Gastrocnemius medialis (tissue), 4 donors: ENCODE data around the gene CLCA1.

Experiments
- POLR2A ChIP-seq, 2 donors: fragments of 450-650 bp; IDR thresholded peaks; one replicate each; pipeline ENCODE4 v1.6.1; 2017; ENCODE audit warnings: antibody characterized with exemption in 2 of 2, mild to moderate bottlenecking in 2 of 2, moderate library complexity in 2 of 2
- TF ChIP-seq, protein P1 (sequence below), 5 experiments: fragments of 450-650 bp in 3 of 5; fragments of 200-600 bp in 2 of 5; sonication (generic) in 2 of 5; IDR thresholded peaks in 4 of 5; conservative IDR thresholded peaks in 1 of 5; 1 replicate in 4 of 5; 2 replicates in 1 of 5; pipeline ENCODE4 v1.5.1; 2016 to 2019; ENCODE audit warnings: antibody characterized with exemption in 5 of 5, mild to moderate bottlenecking in 3 of 5, moderate library complexity in 3 of 5

DNA sequence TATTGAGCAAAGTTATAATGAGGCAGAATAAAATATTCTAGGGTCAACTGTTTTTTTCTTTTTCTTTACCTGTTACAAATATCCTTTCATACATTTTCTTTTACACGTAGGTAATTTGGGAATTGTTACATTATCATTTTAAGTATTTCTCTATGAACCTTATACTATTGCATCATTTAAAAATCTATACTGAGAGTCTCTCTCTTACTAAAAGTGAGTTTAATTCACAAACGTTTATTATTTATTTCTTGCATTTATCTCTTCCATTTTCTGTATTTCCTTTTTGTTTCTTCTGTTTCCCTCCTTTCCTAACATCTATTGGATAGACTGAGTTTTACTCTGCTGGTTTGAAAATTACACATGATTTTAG lies 52.8 kb downstream of the CLCA1 start:
- no peak for TF ChIP-seq POLR2A (IDR thresholded peaks at IDR 0.05)
- TF ChIP-seq, protein P1, sequence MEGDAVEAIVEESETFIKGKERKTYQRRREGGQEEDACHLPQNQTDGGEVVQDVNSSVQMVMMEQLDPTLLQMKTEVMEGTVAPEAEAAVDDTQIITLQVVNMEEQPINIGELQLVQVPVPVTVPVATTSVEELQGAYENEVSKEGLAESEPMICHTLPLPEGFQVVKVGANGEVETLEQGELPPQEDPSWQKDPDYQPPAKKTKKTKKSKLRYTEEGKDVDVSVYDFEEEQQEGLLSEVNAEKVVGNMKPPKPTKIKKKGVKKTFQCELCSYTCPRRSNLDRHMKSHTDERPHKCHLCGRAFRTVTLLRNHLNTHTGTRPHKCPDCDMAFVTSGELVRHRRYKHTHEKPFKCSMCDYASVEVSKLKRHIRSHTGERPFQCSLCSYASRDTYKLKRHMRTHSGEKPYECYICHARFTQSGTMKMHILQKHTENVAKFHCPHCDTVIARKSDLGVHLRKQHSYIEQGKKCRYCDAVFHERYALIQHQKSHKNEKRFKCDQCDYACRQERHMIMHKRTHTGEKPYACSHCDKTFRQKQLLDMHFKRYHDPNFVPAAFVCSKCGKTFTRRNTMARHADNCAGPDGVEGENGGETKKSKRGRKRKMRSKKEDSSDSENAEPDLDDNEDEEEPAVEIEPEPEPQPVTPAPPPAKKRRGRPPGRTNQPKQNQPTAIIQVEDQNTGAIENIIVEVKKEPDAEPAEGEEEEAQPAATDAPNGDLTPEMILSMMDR (IDR thresholded peaks at IDR 0.05 in 4 of 5, conservative IDR thresholded peaks at IDR 0.05 in 1 of 5), result no peak
